NCI-H128 (cell line): Measurements from ENCODE around the gene CRB2.

Experiments used
- DNase-seq: peaks from one replicate; lab custom pipeline; 2025; ENCODE audit not compliant: unreplicated experiment; lab: John Stamatoyannopoulos, UW

Gene CRB2

GRCh38 chr9:123362856-123363255 lies 6.9 kb downstream of the CRB2 start:
- no peak for DNase-seq

- DNase-seq: no peak
These were observed 8.3 kb downstream of the CRB2 start for GRCh38 chr9:123364241-123364824.

DNA sequence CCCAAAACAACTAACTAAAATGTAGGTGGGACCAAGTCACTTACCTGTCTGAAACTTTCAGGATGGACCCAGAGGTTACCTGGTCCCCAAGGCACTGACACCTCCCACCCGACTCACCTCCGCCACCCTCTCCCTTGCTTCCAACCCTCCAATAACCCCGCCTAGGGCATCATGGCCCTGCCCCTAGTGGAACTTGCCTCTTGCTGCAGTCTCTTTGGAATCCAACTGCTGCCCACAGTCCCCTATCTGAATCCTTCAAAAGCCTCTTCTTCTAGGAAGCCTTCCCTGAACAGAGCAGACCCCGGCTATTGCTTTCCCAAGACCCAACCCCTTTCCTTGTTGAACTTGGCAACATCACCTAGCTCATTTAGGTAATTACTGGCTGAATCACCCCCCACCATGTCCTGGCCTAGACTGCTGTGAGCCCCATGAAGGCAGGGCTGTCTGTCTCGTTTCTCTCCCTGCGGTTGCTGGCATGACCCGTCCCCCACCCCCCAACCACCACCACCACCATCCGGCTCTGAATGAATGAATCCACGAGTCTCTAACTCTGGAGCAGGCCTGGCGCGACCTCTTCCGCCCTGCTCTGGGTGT lies 9.4 kb downstream of the CRB2 start:
- no peak for DNase-seq

GRCh38 chr9:123365881-123366528 lies 10.0 kb downstream of the CRB2 start:
- DNase-seq: no peak

GRCh38 chr9:123368023-123368422 lies 12.0 kb downstream of the CRB2 start:
- no peak for DNase-seq

- no peak for DNase-seq
These were observed 12.6 kb downstream of the CRB2 start for GRCh38 chr9:123368536-123369153.

- no peak for DNase-seq
These were observed 13.3 kb downstream of the CRB2 start for GRCh38 chr9:123369296-123369695.

DNA sequence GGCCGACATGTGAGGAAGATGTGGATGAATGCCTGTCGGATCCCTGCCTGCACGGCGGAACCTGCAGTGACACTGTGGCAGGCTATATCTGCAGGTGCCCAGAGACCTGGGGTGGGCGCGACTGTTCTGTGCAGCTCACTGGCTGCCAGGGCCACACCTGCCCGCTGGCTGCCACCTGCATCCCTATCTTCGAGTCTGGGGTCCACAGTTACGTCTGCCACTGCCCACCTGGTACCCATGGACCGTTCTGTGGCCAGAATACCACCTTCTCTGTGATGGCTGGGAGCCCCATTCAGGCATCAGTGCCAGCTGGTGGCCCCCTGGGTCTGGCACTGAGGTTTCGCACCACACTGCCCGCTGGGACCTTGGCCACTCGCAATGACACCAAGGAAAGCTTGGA lies 14.1 kb downstream of the CRB2 start:
- DNase-seq: no peak

DNA sequence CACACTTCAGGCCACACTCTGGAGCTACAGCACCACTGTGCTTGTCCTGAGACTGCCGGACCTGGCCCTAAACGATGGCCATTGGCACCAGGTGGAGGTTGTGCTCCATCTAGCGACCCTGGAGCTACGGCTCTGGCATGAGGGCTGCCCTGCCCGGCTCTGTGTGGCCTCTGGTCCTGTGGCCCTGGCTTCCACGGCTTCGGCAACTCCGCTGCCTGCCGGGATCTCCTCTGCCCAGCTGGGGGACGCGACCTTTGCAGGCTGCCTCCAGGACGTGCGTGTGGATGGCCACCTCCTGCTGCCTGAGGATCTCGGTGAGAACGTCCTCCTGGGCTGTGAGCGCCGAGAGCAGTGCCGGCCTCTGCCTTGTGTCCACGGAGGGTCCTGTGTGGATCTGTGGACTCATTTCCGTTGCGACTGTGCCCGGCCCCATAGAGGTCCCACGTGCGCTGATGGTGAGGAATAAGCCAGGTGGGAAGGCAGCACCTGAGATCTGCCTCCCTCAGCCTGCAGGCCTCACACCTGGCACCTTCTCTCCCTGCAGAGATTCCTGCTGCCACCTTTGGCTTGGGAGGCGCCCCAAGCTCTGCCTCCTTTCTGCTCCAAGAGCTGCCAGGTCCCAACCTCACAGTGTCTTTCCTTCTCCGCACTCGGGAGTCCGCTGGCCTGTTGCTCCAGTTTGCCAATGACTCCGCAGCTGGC lies 14.7 kb downstream of the CRB2 start:
- DNase-seq: no peak

DNA sequence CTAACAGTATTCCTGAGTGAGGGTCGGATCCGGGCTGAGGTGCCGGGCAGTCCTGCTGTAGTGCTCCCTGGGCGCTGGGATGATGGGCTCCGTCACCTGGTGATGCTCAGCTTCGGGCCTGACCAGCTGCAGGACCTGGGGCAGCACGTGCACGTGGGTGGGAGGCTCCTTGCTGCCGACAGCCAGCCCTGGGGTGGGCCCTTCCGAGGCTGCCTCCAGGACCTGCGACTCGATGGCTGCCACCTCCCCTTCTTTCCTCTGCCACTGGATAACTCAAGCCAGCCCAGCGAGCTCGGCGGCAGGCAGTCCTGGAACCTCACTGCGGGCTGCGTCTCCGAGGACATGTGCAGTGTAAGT lies 15.2 kb downstream of the CRB2 start:
- DNase-seq: no peak

DNA sequence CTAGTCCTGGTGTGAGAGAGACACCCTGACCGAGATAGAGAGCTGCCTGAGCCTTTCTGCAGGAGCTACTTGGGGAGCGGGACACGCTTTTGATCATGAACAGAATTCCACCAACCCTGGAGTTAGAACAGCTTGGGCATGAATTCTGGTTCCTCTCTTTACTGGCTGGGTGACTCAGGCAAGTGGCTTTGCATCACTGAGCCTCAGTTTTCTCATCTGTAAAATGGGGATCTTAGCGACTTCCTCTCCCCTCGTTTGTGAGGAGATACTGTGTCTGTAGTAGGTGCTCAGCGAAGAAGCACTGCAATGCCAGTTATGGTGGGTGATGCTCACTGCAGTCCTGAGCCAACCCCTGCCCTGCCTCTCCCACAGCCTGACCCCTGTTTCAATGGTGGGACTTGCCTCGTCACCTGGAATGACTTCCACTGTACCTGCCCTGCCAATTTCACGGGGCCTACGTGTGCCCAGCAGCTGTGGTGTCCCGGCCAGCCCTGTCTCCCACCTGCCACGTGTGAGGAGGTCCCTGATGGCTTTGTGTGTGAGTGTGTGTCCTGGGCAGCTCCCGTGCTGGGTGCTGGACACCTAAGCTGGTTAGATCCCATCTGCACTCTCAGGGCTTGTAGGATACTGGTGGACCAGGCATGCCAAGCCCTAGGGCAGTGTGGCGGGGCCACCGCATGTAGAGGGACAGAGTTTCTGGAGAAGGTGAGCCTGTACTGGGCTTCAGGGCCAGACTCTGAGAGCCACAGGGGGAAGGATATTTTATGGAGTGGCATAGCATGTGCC lies 16.0 kb downstream of the CRB2 start:
- no peak for DNase-seq

GRCh38 chr9:123372766-123373446 lies 16.9 kb downstream of the CRB2 start:
- no peak for DNase-seq

DNA sequence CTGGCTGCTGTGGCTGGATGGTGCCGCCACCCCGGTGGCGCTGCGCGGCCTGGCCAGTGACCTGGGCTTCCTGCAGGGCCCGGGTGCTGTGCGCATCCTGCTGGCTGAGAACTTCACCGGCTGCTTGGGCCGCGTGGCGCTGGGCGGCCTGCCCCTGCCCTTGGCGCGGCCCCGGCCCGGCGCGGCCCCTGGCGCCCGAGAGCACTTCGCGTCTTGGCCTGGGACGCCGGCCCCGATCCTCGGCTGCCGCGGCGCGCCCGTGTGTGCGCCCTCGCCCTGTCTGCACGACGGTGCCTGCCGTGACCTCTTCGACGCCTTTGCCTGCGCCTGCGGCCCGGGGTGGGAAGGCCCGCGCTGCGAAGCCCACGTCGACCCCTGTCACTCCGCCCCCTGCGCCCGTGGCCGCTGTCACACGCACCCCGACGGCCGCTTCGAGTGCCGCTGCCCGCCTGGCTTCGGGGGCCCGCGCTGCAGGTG lies 17.5 kb downstream of the CRB2 start:
- no peak for DNase-seq

- DNase-seq: no peak
These were observed 17.9 kb downstream of the CRB2 start for GRCh38 chr9:123373946-123374345.

DNA sequence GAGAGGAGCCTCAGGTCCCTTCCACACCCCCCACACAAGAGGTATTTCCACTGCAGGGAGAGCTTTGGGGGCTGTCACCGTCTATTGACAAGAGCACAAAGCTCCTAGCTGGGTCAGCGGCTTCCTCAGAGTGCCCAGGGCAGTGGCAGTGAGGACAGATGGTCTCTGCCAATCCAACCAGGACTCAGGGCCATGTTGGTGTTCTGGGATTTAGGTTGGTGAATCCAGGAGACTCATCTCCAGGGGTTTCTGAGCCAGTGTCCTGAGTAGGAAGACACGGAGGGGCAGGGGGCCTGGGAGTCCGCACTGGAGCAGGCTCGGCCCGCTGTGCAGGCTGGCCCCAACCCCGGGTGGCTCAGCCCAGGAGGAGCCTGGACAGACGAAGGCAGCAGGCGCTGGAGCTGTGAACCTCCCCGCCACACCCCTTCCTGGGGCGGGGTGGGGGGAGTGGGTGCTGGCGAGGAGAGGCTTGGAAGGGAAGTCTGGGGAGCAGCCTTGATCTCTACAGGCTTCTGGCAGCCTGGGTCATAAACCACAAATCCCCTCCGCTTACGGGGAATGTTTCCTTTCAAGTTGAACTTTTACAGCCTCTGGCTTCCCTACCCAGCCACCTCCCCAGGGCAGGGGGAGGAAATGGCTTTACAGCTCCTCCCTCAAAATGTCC lies 19.6 kb downstream of the CRB2 start:
- DNase-seq: no peak

DNA sequence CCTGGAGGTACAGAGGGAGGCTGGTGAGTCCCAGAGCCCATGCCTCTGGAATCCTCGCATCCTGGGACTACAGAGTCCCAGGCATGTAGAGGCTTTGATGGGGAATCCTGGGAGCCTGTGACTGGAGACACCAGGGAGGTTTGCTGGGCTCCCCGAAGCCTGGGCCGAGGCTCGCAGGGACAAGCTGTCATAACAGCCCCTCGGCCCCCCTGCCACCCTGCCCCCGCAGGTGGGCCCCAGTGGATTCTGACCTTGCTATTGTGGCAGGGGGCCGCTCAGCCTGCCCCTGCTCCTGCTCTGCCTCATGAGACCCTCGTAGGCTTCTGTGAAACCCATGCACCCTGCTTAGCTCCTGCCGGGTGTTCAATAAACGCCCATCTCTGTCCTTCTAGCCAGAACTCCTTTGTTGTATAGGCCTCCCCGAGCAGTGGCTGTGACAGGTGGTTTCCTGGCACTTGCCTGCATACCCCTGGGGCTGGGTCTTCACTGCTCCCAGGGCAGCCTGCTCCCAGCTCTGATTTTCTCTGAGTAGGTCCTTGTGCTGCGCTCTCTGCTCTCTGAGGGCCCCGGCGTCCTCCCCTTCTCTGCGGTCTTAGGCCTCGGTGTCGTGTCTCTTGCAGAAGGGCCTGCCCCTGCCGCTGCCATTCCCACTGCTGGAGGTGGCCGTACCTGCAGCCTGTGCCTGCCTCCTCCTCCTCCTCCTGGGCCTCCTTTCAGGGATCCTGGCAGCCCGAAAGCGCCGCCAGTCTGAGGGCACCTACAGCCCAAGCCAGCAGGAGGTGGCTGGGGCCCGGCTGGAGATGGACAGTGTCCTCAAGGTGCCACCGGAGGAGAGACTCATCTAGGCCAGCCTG lies 20.4 kb downstream of the CRB2 start:
- no peak for DNase-seq

DNA sequence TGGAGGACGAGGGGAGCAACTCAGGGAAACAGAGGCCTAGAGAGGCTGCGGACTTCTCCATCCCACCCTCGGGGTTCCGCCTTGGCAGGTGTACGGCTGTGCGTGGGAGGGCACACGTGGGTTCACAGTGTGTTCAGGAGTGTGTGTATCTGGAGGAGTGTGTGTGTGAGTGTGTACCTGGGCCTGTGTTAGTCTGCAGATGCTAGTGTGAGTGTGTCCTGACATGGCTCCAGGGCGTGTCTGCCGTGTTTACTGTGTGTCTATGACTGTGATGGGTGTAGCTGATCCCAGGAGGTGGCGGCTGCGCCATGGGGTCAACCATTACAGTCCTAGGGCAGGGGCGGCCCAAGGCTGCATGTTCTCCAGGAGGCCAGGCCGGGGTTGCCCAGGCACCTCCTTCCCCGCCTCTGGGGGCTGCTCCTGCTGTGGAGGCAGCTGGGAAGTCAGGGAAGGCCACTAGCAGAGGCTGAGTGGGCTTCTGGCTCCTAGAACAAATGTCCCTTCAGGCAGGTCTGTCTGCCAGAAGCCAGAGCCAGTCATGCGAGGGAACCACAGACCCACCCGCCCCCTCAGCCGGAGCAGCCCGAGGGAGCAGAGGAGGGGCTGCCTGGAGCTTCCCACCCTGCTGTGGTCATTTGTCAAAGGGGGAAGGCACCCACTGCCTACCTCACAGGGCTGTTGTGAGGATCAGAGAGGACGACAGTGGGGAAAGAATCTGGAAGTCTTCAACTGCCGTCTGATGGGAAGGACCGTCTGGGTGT lies 21.4 kb downstream of the CRB2 start:
- no peak for DNase-seq

- DNase-seq: no peak
These were observed 22.0 kb downstream of the CRB2 start for GRCh38 chr9:123378025-123378424.
